HEK293T (cell line): ENCODE results near the gene USF2.

Experiments used
- ELF4 ChIP-seq: fragments of 450-650 bp; IDR thresholded peaks from 2 replicates; pipeline ENCODE4 v1.6.1; 2017; ENCODE audit warnings: antibody characterized with exemption
- FOXA1 ChIP-seq: fragments of 450-650 bp; IDR thresholded peaks from 2 replicates; pipeline ENCODE4 v1.6.1; 2016; ENCODE audit warnings: mild to moderate bottlenecking
- FOXK2 ChIP-seq: fragments of 450-650 bp; IDR thresholded peaks from 2 replicates; pipeline ENCODE4 v1.6.1; 2016; ENCODE audit warnings: mild to moderate bottlenecking
- FOXM1 ChIP-seq: fragments of 450-650 bp; IDR thresholded peaks from 2 replicates; pipeline ENCODE4 v1.6.1; 2017; ENCODE audit warnings: mild to moderate bottlenecking, borderline replicate concordance
- LEF1 ChIP-seq: fragments of 450-650 bp; IDR thresholded peaks from 2 replicates; pipeline ENCODE4 v1.6.1; 2017; ENCODE audit warnings: mild to moderate bottlenecking, borderline replicate concordance
- SP1 ChIP-seq: fragments of 450-650 bp; IDR thresholded peaks from 2 replicates; pipeline ENCODE4 v1.6.1; 2017
- TARDBP ChIP-seq: fragments of 450-650 bp; IDR thresholded peaks from 2 replicates; pipeline ENCODE4 v1.6.1; 2016

DNA sequence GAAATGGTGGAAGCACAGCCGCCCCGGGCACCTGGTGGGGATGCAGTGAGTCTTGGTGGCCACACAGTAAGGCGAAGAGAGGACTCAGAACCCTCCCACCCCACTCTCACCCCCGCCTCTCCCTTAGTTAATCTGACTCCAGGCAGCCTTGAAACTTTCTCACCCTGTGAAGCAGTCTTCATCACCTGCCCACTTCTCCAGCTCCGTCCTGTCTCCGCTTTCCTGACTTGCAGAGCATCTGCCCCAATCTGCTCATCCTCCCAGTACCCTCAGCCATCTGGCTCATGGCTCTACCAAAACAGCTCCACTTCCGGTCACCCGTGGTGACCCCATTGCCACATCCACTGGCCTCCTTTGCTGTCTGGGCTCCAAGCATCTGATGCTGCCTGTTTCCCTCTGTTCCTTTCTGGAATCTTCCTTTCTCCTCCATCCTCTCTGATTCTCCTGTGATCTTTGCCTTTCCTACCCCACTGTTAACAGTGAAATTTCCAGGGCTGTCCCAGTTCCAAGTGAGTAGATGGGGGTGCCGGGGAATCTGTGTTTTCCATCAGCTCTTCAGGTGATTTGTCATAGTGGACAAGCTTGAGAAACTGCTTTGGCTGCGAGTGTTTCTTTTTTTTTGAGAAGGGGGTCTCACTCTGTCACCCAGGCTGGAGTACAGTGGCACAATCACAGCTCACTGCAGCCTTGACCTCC, 4.3 kb downstream of the USF2 start:
- TF ChIP-seq FOXK2, result no peak
- no peak for TF ChIP-seq SP1
- no peak for TF ChIP-seq LEF1
- no peak for TF ChIP-seq FOXA1
- TF ChIP-seq FOXM1, result no peak
- no peak for TF ChIP-seq ELF4
- no peak for TF ChIP-seq TARDBP
